GM10266 (cell line): ENCODE measurements around the gene TNFRSF13B.

Experiments
- DNase-seq: peaks from one replicate; pipeline ENCODE4 v3.0.0; 2012; ENCODE audit errors: extremely low spot score
- TF ChIP-seq, protein P1 (sequence below): IDR thresholded peaks from 2 replicates; pipeline ENCODE4 v1.5.1; 2012; ENCODE audit warnings: mild to moderate bottlenecking, low read depth; ENCODE audit not compliant: control insufficient read depth, insufficient read depth; ENCODE audit errors: missing control alignments

Gene TNFRSF13B

DNA sequence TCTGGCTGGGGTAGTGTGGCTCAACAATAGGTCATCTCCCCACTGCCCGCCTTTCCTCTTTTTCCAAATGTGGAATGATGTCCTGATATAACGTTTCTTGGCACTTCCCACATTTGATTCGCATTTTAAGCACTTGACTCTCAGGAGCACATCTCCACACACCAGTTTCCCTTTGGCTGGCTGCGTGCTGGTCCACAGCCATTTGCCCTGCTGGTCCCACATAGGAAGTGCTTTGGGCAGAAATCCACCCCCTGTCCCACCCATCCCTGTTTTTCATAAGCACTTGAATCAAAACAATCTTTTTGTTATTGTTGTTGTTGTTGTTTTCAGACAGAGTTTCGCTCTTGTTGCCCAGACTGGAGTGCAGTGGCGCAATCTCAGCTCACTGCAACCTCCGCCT lies 24.0 kb upstream of the TNFRSF13B start:
- no peak for DNase-seq
- TF ChIP-seq, protein P1, sequence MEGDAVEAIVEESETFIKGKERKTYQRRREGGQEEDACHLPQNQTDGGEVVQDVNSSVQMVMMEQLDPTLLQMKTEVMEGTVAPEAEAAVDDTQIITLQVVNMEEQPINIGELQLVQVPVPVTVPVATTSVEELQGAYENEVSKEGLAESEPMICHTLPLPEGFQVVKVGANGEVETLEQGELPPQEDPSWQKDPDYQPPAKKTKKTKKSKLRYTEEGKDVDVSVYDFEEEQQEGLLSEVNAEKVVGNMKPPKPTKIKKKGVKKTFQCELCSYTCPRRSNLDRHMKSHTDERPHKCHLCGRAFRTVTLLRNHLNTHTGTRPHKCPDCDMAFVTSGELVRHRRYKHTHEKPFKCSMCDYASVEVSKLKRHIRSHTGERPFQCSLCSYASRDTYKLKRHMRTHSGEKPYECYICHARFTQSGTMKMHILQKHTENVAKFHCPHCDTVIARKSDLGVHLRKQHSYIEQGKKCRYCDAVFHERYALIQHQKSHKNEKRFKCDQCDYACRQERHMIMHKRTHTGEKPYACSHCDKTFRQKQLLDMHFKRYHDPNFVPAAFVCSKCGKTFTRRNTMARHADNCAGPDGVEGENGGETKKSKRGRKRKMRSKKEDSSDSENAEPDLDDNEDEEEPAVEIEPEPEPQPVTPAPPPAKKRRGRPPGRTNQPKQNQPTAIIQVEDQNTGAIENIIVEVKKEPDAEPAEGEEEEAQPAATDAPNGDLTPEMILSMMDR: no peak

DNA sequence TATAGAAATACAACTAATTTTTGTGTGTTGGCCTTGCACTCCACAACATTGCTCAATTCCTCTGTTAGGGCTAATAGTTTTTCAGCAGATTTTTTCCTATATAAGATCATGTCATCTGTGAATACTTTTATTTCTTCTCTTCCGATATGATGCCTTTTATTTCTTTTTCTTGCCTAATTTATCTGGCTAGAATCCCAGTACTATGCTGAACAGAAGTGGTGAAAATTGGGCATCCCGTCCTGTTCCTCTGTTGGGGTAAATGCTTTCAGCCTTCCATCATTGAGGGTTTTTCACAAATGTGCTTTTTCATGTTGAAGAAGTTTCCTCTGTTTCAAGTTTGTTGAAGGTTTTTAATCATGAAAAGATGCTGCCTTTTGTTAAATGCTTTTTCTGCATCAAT lies 22.7 kb upstream of the TNFRSF13B start:
- TF ChIP-seq, protein P1: no peak
- no peak for DNase-seq

DNA sequence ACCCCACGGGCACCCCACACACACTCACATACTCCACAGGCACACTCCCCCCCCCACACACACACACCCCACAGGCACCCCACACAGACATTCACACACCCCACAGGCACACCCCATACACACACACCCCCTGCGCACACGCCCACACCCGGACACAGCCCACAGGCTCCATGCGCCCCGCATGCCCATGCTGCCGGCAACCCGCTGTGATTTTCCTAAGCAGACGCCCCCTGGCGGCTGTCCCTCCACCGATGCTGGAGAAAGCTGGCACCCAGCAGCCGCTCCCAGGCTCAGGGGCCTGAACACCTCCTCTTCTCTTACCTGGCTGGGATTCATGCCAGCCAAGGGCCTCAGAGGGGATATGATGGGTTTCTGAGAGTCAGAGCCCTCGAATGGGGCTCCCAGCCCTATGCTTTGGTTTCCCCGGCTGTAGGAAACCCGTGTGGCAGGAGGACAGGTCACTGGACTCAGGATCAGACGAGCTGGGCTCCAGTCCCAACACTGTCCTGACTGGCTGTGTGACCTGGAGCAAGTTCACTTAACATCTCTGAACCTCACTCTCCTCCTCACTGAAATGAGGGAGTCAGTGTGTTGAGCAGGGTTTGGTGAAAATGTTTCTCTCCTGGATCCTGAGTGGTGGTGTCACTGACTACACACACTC lies 19.6 kb upstream of the TNFRSF13B start:
- TF ChIP-seq, protein P1: peak; percentile 93

DNA sequence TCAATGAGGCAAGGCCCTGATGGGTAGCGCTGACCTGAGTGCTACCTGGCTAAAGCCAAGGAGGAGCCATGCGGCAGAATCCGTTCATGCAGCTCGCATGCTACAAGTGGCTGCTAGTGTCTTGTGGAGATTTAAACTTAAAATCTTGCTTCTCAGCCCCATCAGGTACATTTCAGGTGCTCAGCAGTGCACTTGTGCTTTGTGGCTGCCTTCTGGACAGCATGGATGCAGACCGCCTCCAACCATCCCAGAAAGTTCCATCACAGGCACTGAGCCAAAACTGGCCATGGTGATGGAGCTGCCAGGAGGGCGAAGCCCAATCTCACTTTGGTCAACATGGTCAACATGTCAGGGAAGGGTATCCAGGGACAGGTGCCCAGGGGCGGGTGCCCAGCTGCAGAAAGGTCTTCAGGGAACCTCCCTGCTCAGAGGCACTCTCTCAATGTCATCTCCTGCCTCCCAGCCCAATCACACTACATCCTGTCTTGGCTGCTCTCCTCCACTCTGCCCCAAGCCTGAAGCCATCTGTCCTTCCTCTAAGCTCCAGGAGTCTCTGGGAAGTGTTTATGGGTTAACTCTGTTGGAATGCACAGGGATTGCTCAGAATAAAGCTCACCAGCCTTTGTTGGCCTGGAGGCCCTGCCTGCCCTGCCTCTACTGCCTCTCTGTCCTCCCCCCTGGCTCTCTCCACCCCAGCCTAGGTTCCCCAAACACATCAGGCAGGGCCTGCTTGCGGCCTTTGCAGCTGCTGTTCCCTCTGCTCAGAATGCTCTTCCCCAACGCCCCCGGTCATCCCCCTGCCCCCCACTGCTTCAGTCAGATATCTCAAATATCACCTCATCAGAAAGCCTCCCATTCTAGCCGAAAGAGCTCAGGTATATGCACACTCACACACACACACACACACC lies 18.3 kb upstream of the TNFRSF13B start:
- TF ChIP-seq, protein P1: no peak
- DNase-seq: no peak

More for the DNA sequence above, 19.6 kb upstream of the TNFRSF13B start:
- peak; percentile 80 for DNase-seq

DNA sequence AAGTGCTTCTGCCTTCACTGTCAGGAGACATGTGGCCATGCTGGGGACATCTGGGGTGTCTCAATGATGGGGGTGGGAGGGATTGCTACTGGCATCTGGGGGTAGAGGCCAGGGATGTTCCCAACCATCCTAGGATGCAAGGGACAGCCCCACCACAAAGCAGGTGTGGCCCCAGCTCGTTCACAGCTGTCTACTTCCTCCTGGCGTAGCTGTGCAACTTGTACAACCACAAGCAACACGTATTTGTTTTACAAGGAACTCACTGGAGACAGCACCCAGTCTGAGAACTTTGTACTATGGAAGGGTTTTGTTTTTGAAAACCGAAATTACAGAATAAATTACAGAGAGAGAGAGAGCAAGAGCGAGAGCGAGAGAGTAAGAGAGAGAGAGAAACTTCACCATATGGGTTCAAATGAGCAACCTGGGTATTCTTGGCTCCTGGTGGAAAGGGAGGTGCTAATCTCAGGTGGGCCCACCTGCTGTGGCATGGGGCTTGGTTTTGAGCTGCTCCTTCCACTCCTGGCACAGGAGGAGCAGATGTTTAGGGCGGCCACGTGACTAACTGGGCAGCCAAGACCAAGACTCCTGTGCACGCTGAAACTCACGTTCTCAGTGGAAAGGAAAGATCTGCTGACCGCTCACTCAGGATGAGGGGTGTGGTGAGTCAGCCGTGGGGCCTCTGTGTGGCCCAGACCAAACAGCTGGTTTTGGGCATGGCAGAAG lies 17.5 kb upstream of the TNFRSF13B start:
- DNase-seq: peak; percentile 53
- TF ChIP-seq, protein P1: peak; percentile 13

DNA sequence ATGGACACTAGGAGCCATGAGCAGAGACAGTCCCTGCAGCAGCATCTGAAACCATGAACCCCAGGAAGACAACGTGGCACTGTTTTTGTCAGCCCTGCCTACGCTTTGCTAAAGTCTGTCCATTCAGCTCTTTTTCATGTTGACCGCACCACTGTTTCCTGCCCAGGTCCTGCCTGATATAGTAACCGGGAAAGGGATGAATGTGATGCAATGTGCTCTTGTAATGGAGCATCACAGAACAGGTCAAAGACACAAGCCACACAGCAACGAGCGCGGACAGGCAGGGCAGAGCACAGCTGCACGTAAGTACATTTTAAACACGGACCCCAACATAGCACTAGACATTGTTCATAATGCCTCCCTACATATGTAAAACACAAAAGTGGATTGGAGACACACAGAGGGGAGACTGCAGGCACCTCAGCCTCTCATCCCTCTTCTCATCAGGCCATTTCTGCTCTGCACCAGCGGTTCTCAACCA lies 16.9 kb upstream of the TNFRSF13B start:
- peak; percentile 57 for DNase-seq
- TF ChIP-seq, protein P1: no peak
